Stimulated activated naive CD8-positive, alpha-beta T cell treated with anti-CD3 and anti-CD28 coated beads, Interleukin-15, Interleukin-2, amounts not matched to agents 100 ng/mL and 50 ng/mL, for 24 hours (primary cell): ENCODE data around the gene LILRA2.

Experiments
- H3K27ac Mint-ChIP-seq: one replicate; pipeline ENCODE4 v1.8.0; 2021; ENCODE audit warnings: mild to moderate bottlenecking, mixed read lengths
- H3K27me3 Mint-ChIP-seq: one replicate; pipeline ENCODE4 v1.8.0; 2021; ENCODE audit warnings: mixed read lengths
- H3K36me3 Mint-ChIP-seq: one replicate; pipeline ENCODE4 v1.8.0; 2021; ENCODE audit warnings: low read depth, mixed read lengths
- H3K4me1 Mint-ChIP-seq: one replicate; pipeline ENCODE4 v1.8.0; 2021; ENCODE audit warnings: low read depth, mixed read lengths
- H3K4me3 Mint-ChIP-seq: one replicate; pipeline ENCODE4 v1.8.0; 2021; ENCODE audit warnings: mild to moderate bottlenecking, mixed read lengths
- H3K9me3 Mint-ChIP-seq: one replicate; pipeline ENCODE4 v1.8.0; 2021; ENCODE audit warnings: mixed read lengths

The LILRA2 gene

DNA sequence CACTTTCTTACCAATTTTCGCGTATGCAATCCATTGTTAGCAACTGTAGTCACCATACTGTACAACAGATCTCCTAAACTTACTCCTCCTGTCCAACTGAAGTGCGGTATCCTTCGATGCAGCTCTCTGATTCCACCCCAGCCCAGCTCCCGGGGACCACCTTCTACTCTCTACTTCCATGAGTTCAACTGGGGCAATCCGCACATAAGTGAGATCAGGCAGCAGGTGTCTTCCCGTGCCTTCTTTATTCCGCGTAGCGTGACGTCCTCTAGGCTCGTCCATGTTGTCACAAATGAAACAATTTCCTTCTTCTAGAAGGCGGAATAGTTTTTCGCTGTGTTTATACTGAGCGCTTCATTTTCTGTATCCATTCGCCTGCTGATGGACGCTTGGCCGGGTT, 65.1 kb downstream of the LILRA2 start:
- no peak overlapping the region for H3K4me3 Mint-ChIP-seq
- H3K4me1 Mint-ChIP-seq: peaks cover 3% of the 10 kb centered on the region
- H3K9me3 Mint-ChIP-seq: no peaks in the 10 kb centered on the region
- H3K27me3 Mint-ChIP-seq: peaks cover 8% of the 10 kb centered on the region
- no peaks in the 10 kb centered on the region for H3K36me3 Mint-ChIP-seq
- no peak overlapping the region for H3K27ac Mint-ChIP-seq
